Duodenal mucosa (tissue), 2 donors: ENCODE measurements around the gene GCNT3.

ENCODE experiments used
- H3K27ac ChIP-seq: one replicate; pipeline ENCODE4 v1.7.0; 2013; ENCODE audit warnings: low read depth, low read length
- H3K27me3 ChIP-seq, 2 donors: one replicate each; pipeline ENCODE4 v1.7.0; 2013; ENCODE audit warnings: low read length in 2 of 2, control low read depth in 1 of 2; ENCODE audit not compliant: insufficient read depth in 2 of 2, control insufficient read depth in 1 of 2
- H3K36me3 ChIP-seq, 2 donors: one replicate each; pipeline ENCODE4 v1.7.0; 2013; ENCODE audit warnings: low read length in 2 of 2, control low read depth in 1 of 2; ENCODE audit not compliant: insufficient read depth in 2 of 2, control insufficient read depth in 1 of 2
- H3K4me1 ChIP-seq, 2 donors: one replicate each; pipeline ENCODE4 v1.7.0; 2013; ENCODE audit warnings: low read length in 2 of 2, control low read depth in 1 of 2; ENCODE audit not compliant: insufficient read depth in 2 of 2, control insufficient read depth in 1 of 2
- H3K4me3 ChIP-seq, 2 donors: one replicate each; pipeline ENCODE4 v1.7.0; 2013; ENCODE audit warnings: low read length in 2 of 2, low read depth in 1 of 2
- H3K9ac ChIP-seq, 2 donors: one replicate each; pipeline ENCODE4 v1.7.0; 2013; ENCODE audit warnings: low read length in 2 of 2, low read depth in 1 of 2
- H3K9me3 ChIP-seq, 2 donors: one replicate each; pipeline ENCODE4 v1.7.0; 2013; ENCODE audit warnings: low read length in 2 of 2, control low read depth in 1 of 2; ENCODE audit not compliant: control insufficient read depth in 1 of 2

The GCNT3 gene

GRCh38 chr15:59590027-59590426, 21.6 kb upstream of the GCNT3 start:
- no peaks in the 10 kb centered on the region for H3K9me3 ChIP-seq

GRCh38 chr15:59591356-59591755, 20.2 kb upstream of the GCNT3 start:
- H3K9ac ChIP-seq, result peak overlapping the region in 1 of 2 donors; percentile 35
- no peaks in the 10 kb centered on the region for H3K9me3 ChIP-seq
- peaks cover 26 to 40% of the 10 kb centered on the region in 2 donors for H3K4me1 ChIP-seq

More at GRCh38 chr15:59590027-59590426, 21.6 kb upstream of the GCNT3 start:
- H3K36me3 ChIP-seq, result no peaks in the 10 kb centered on the region
- no peak overlapping the region for H3K9ac ChIP-seq
- H3K4me1 ChIP-seq, result peaks cover 15 to 28% of the 10 kb centered on the region in 2 donors
- H3K4me3 ChIP-seq, result no peak overlapping the region
- H3K27me3 ChIP-seq, result no peaks in the 10 kb centered on the region
- H3K27ac ChIP-seq, result no peak overlapping the region

GRCh38 chr15:59594493-59594942, 17.1 kb upstream of the GCNT3 start:
- Histone ChIP-seq H3K9ac (peak overlapping the region in 1 of 2 donors; percentile 25), H3K4me1 (peaks cover 34 to 36% of the 10 kb centered on the region in 2 donors), H3K27me3 (no peaks in the 10 kb centered on the region), H3K4me3 (no peak overlapping the region), H3K36me3 (no peaks in the 10 kb centered on the region), H3K27ac (peak overlapping the region; percentile 53), H3K9me3 (no peaks in the 10 kb centered on the region)

More at GRCh38 chr15:59591356-59591755, 20.2 kb upstream of the GCNT3 start:
- H3K36me3 ChIP-seq, result no peaks in the 10 kb centered on the region
- no peaks in the 10 kb centered on the region for H3K27me3 ChIP-seq
- no peak overlapping the region for H3K27ac ChIP-seq
- H3K4me3 ChIP-seq, result no peak overlapping the region

- Histone ChIP-seq H3K36me3 (no peaks in the 10 kb centered on the region), H3K27me3 (no peaks in the 10 kb centered on the region), H3K4me3 (no peak overlapping the region), H3K9ac (peak overlapping the region in 1 of 2 donors; percentile 25), H3K4me1 (peaks cover 34 to 36% of the 10 kb centered on the region in 2 donors), H3K9me3 (no peaks in the 10 kb centered on the region), H3K27ac (peak overlapping the region; percentile 53)
Observed at GRCh38 chr15:59594991-59595390, 16.6 kb upstream of the GCNT3 start.

- Histone ChIP-seq H3K4me3 (peak overlapping the region in 1 of 2 donors; percentile 26), H3K27me3 (no peaks in the 10 kb centered on the region), H3K4me1 (peaks cover 34 to 36% of the 10 kb centered on the region in 2 donors), H3K27ac (peak overlapping the region; percentile 53), H3K9ac (peak overlapping the region in 1 of 2 donors; percentile 35), H3K36me3 (no peaks in the 10 kb centered on the region), H3K9me3 (no peaks in the 10 kb centered on the region)
Observed at GRCh38 chr15:59595434-59595915, 16.1 kb upstream of the GCNT3 start.

GRCh38 chr15:59596640-59597039, 14.9 kb upstream of the GCNT3 start:
- Histone ChIP-seq H3K27me3 (no peaks in the 10 kb centered on the region), H3K9ac (peak overlapping the region in 1 of 2 donors; percentile 47), H3K36me3 (no peaks in the 10 kb centered on the region), H3K27ac (peak overlapping the region; percentile 49), H3K4me1 (peaks cover 25 to 27% of the 10 kb centered on the region in 2 donors), H3K4me3 (no peak overlapping the region), H3K9me3 (peaks cover 4 to 7% of the 10 kb centered on the region in 2 donors)

- H3K9ac ChIP-seq, result no peak overlapping the region
- peaks cover 24% of the 10 kb centered on the region in 2 donors for H3K4me1 ChIP-seq
- H3K4me3 ChIP-seq, result no peak overlapping the region
Observed at GRCh38 chr15:59598461-59598860, 13.1 kb upstream of the GCNT3 start.

GRCh38 chr15:59605994-59606393, 5.6 kb upstream of the GCNT3 start:
- Histone ChIP-seq H3K36me3 (no peaks in the 10 kb centered on the region), H3K27me3 (no peaks in the 10 kb centered on the region), H3K4me1 (peaks cover 0 to 3% of the 10 kb centered on the region in 2 donors), H3K9ac (no peak overlapping the region), H3K4me3 (no peak overlapping the region), H3K9me3 (peaks cover 6 to 24% of the 10 kb centered on the region in 2 donors), H3K27ac (no peak overlapping the region)

More at GRCh38 chr15:59598461-59598860, 13.1 kb upstream of the GCNT3 start:
- Histone ChIP-seq H3K9me3 (peaks cover 6 to 14% of the 10 kb centered on the region in 2 donors), H3K36me3 (no peaks in the 10 kb centered on the region), H3K27me3 (no peaks in the 10 kb centered on the region), H3K27ac (no peak overlapping the region)

GRCh38 chr15:59609730-59610712, 1.6 kb upstream of the GCNT3 start:
- Histone ChIP-seq H3K9me3 (no peaks in the 10 kb centered on the region), H3K36me3 (no peaks in the 10 kb centered on the region), H3K27ac (no peak overlapping the region), H3K27me3 (no peaks in the 10 kb centered on the region), H3K9ac (no peak overlapping the region), H3K4me3 (no peak overlapping the region), H3K4me1 (peaks cover 5 to 6% of the 10 kb centered on the region in 2 donors)

- peak overlapping the region; percentile 26 to 60 for H3K9ac ChIP-seq
- H3K36me3 ChIP-seq, result peaks cover 15 to 20% of the 10 kb centered on the region in 2 donors
- peak overlapping the region; percentile 80 to 84 for H3K4me3 ChIP-seq
- H3K4me1 ChIP-seq, result peaks cover 12 to 18% of the 10 kb centered on the region in 2 donors
- H3K27ac ChIP-seq, result no peak overlapping the region
- no peaks in the 10 kb centered on the region for H3K9me3 ChIP-seq
- H3K27me3 ChIP-seq, result peaks cover 0 to 5% of the 10 kb centered on the region in 2 donors
Observed at GRCh38 chr15:59614153-59614552, 2.6 kb downstream of the GCNT3 start.
